ENCODE results near the gene NTSR2. TPM values are rescaled to one million over a fixed set of nuclear protein-coding genes. Genes with fewer than 3 reads are reported as not detected.

NTSR2 gene
- total RNA-seq, 1 donor from 2014 or later, result not detected

- Histone ChIP-seq H3K4me3 (no peak overlapping the region), H3K27ac (no peak overlapping the region), H3K4me1 (peaks cover 21% of the 10 kb centered on the region), H3K27me3 (no peaks in the 10 kb centered on the region), H3K9me3 (no peaks in the 10 kb centered on the region), H3K36me3 (no peaks in the 10 kb centered on the region)
- DNase-seq (no peak), ATAC-seq (no peak)
- no peak for TF ChIP-seq CTCF (IDR thresholded peaks at IDR 0.05)
- intact Hi-C loops (cut with DNase I), result loop anchor here (5.0 kb wide), 1 partner anchor 87 kb away; no protein-coding TSS in a partner anchor
Observed at GRCh38 chr2:11695576-11695975, 25.6 kb upstream of the NTSR2 start.

- H3K27ac ChIP-seq, result no peak overlapping the region
- intact Hi-C loops (cut with DNase I), result no loop called here
- no peak for DNase-seq
Observed at GRCh38 chr2:11692966-11693521, 23.0 kb upstream of the NTSR2 start.

GRCh38 chr2:11691076-11691660 is 21.2 kb upstream of the NTSR2 start:
- Histone ChIP-seq H3K4me3 (no peak overlapping the region), H3K9me3 (no peaks in the 10 kb centered on the region), H3K27ac (no peak overlapping the region), H3K4me1 (peaks cover 11% of the 10 kb centered on the region), H3K27me3 (no peaks in the 10 kb centered on the region), H3K36me3 (no peaks in the 10 kb centered on the region)
- peak; percentile 29 for ATAC-seq
- no peak for TF ChIP-seq CTCF (IDR thresholded peaks at IDR 0.05)
- intact Hi-C loops (cut with DNase I), result no loop called here
- no peak for DNase-seq

More at GRCh38 chr2:11692966-11693521, 23.0 kb upstream of the NTSR2 start:
- peak; percentile 76 for TF ChIP-seq CTCF (IDR thresholded peaks at IDR 0.05)
- Histone ChIP-seq H3K4me1 (peaks cover 24% of the 10 kb centered on the region), H3K36me3 (no peaks in the 10 kb centered on the region), H3K27me3 (no peaks in the 10 kb centered on the region), H3K9me3 (no peaks in the 10 kb centered on the region), H3K4me3 (no peak overlapping the region)
- peak; percentile 73 for ATAC-seq

- Histone ChIP-seq H3K4me1 (peaks cover 11% of the 10 kb centered on the region), H3K4me3 (peak overlapping the region; percentile 21), H3K27ac (peak overlapping the region; percentile 63), H3K36me3 (no peaks in the 10 kb centered on the region), H3K9me3 (no peaks in the 10 kb centered on the region), H3K27me3 (no peaks in the 10 kb centered on the region)
- TF ChIP-seq CTCF (IDR thresholded peaks at IDR 0.05), result peak; percentile 88
- DNase-seq (peak; percentile 87), ATAC-seq (peak; percentile 90)
- intact Hi-C loops (cut with DNase I), result no loop called here
Observed at GRCh38 chr2:11688222-11689069, 18.5 kb upstream of the NTSR2 start.

- ATAC-seq, result no peak
- H3K4me3 ChIP-seq, result peak overlapping the region; percentile 21
Observed at GRCh38 chr2:11687736-11688135, 17.7 kb upstream of the NTSR2 start.

More at GRCh38 chr2:11687736-11688135, 17.7 kb upstream of the NTSR2 start:
- DNase-seq, result no peak
- intact Hi-C loops (cut with DNase I), result no loop called here
- peaks cover 8% of the 10 kb centered on the region for H3K4me1 ChIP-seq
- no peak for TF ChIP-seq CTCF (IDR thresholded peaks at IDR 0.05)
- H3K36me3 ChIP-seq, result no peaks in the 10 kb centered on the region
- no peak overlapping the region for H3K27ac ChIP-seq
- H3K27me3 ChIP-seq, result peaks cover 1% of the 10 kb centered on the region
- H3K9me3 ChIP-seq, result no peaks in the 10 kb centered on the region
